Left ventricle myocardium superior (tissue), 1 donor: ENCODE data around the gene MRPS2. TPM values are rescaled to one million over a fixed set of nuclear protein-coding genes. Genes with fewer than 3 reads are reported as not detected.
"Not testable (repeated sequence)": the region's sequence is repeated elsewhere in the genome, so short reads cannot be mapped to it uniquely, and the experiment has no call there.

Experiments
- ATAC-seq: fragments of 200-7000 bp; cut with Tn5 transposase; one replicate; pipeline ENCODE4 v1.9.1; 2020; ENCODE audit warnings: mild to moderate bottlenecking, moderate library complexity
- DNase-seq: peaks from one replicate; pipeline ENCODE4 v3.0.0-alpha.2; 2020
- intact Hi-C: fragments of 100-400 bp; cut with micrococcal nuclease; formaldehyde crosslinking; loops from one replicate; pipeline ENCODE4 v1.11.0; 2022
- total RNA-seq: library from RNA; stranded (reverse); fragmentation: NEBNext Ultra II Directional; extraction: Animal tissue kit (Norgen Biotek cat#: 25700); gene quantifications from one replicate; pipeline ENCODE4 v1.2.1, GENCODE V29; 2021
- donor health status: DM: no; HTN: yes; CAD: no; lungs with severe emphysema.

The MRPS2 gene
- total RNA-seq, 1 donor from 2014 or later, result 49.8 TPM

GRCh38 chr9:135509458-135509857 is 9.0 kb downstream of the MRPS2 start:
- ATAC-seq (no peak), DNase-seq (no peak)
- intact Hi-C loops, result no loop called here

- DNase-seq (no peak), ATAC-seq (no peak)
Measured at GRCh38 chr9:135512241-135512603, 11.7 kb downstream of the MRPS2 start.

GRCh38 chr9:135512904-135513303 is 12.4 kb downstream of the MRPS2 start:
- ATAC-seq, result no peak
- DNase-seq, result no peak

More at GRCh38 chr9:135512241-135512603, 11.7 kb downstream of the MRPS2 start:
- intact Hi-C loops, result no loop called here

GRCh38 chr9:135513351-135513846 is 12.9 kb downstream of the MRPS2 start:
- ATAC-seq, result no peak
- no peak for DNase-seq
- intact Hi-C loops, result no loop called here

More at GRCh38 chr9:135512904-135513303, 12.4 kb downstream of the MRPS2 start:
- intact Hi-C loops, result no loop called here

GRCh38 chr9:135513906-135514305 is 13.4 kb downstream of the MRPS2 start:
- intact Hi-C loops, DNase-seq, ATAC-seq: not testable (repeated sequence)

- ATAC-seq (no peak), DNase-seq (no peak)
- intact Hi-C loops, result no loop called here
Measured at GRCh38 chr9:135514342-135515082, 14.0 kb downstream of the MRPS2 start.

GRCh38 chr9:135515083-135515951 is 14.8 kb downstream of the MRPS2 start:
- ATAC-seq (no peak), DNase-seq (no peak)
- intact Hi-C loops, result no loop called here

- intact Hi-C loops, result no loop called here
- no peak for ATAC-seq
- no peak for DNase-seq
Measured at GRCh38 chr9:135516132-135516860, 15.8 kb downstream of the MRPS2 start.

- intact Hi-C loops, result no loop called here
- DNase-seq, result no peak
- no peak for ATAC-seq
Measured at GRCh38 chr9:135517407-135517822, 16.9 kb downstream of the MRPS2 start.

- intact Hi-C loops, result no loop called here
- DNase-seq (no peak), ATAC-seq (no peak)
Measured at GRCh38 chr9:135519179-135519971, 18.9 kb downstream of the MRPS2 start.

- ATAC-seq (no peak), DNase-seq (no peak)
- intact Hi-C loops, result no loop called here
Measured at GRCh38 chr9:135520916-135521607, 20.6 kb downstream of the MRPS2 start, which contains the start of gene LCN1. Gene LCN1 (plus strand): TSS chr9:135521440. CDS start chr9:135521498, 58 bp downstream.

- DNase-seq (no peak), ATAC-seq (no peak)
- intact Hi-C loops, result no loop called here
Measured at GRCh38 chr9:135521608-135522095, 21.2 kb downstream of the MRPS2 start.

GRCh38 chr9:135522137-135522877 is 21.8 kb downstream of the MRPS2 start:
- intact Hi-C loops, result no loop called here
- DNase-seq (no peak), ATAC-seq (no peak)

- DNase-seq (no peak), ATAC-seq (no peak)
- intact Hi-C loops, result no loop called here
Measured at GRCh38 chr9:135522931-135523330, 22.4 kb downstream of the MRPS2 start.

- DNase-seq (no peak), ATAC-seq (no peak)
- intact Hi-C loops, result no loop called here
Measured at GRCh38 chr9:135523521-135524129, 23.1 kb downstream of the MRPS2 start.

GRCh38 chr9:135524130-135524861 is 23.8 kb downstream of the MRPS2 start:
- ATAC-seq (no peak), DNase-seq (no peak)
- intact Hi-C loops, result no loop called here
